ENCODE results near the gene RFC5. TPM values are rescaled to one million over a fixed set of nuclear protein-coding genes. Genes with fewer than 3 reads are reported as not detected.

The RFC5 gene
- total RNA-seq, 1 donor from 2014 or later: 5.2 TPM

- TF ChIP-seq, protein P1, sequence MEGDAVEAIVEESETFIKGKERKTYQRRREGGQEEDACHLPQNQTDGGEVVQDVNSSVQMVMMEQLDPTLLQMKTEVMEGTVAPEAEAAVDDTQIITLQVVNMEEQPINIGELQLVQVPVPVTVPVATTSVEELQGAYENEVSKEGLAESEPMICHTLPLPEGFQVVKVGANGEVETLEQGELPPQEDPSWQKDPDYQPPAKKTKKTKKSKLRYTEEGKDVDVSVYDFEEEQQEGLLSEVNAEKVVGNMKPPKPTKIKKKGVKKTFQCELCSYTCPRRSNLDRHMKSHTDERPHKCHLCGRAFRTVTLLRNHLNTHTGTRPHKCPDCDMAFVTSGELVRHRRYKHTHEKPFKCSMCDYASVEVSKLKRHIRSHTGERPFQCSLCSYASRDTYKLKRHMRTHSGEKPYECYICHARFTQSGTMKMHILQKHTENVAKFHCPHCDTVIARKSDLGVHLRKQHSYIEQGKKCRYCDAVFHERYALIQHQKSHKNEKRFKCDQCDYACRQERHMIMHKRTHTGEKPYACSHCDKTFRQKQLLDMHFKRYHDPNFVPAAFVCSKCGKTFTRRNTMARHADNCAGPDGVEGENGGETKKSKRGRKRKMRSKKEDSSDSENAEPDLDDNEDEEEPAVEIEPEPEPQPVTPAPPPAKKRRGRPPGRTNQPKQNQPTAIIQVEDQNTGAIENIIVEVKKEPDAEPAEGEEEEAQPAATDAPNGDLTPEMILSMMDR (IDR thresholded peaks at IDR 0.05): no peak
- intact Hi-C loops (cut with DNase I): loop anchor here (2.0 kb wide), 1 partner anchor 37 kb away; the partner anchor contains the start of gene RFC5
- Histone ChIP-seq H3K36me3 (peaks cover 14 to 33% of the 10 kb centered on the region in 2 donors), H3K27ac (peak overlapping the region; percentile 81 to 83), H3K9me3 (no peaks in the 10 kb centered on the region), H3K4me3 (no peak overlapping the region), H3K4me1 (peaks cover 13 to 31% of the 10 kb centered on the region in 2 donors), H3K27me3 (no peaks in the 10 kb centered on the region)
- no peak for DNase-seq (ENCODE audit: low spot score in 2 of 2)
Measured at GRCh38 chr12:118053071-118053985, 36.8 kb downstream of the RFC5 start.

- TF ChIP-seq, protein P1 (IDR thresholded peaks at IDR 0.05): peak in 2 of 3 experiments; percentile 49 to 54
- Histone ChIP-seq H3K27me3 (no peaks in the 10 kb centered on the region), H3K4me1 (peaks cover 13 to 34% of the 10 kb centered on the region in 2 donors), H3K4me3 (no peak overlapping the region), H3K27ac (peak overlapping the region; percentile 8 to 83), H3K9me3 (no peaks in the 10 kb centered on the region), H3K36me3 (peaks cover 12 to 17% of the 10 kb centered on the region in 2 donors)
- intact Hi-C loops (cut with DNase I): no loop called here
- peak in 1 of 2 donors; percentile 74 for DNase-seq (ENCODE audit: low spot score in 2 of 2)
Measured at GRCh38 chr12:118055144-118055557, 38.6 kb downstream of the RFC5 start.

DNA sequence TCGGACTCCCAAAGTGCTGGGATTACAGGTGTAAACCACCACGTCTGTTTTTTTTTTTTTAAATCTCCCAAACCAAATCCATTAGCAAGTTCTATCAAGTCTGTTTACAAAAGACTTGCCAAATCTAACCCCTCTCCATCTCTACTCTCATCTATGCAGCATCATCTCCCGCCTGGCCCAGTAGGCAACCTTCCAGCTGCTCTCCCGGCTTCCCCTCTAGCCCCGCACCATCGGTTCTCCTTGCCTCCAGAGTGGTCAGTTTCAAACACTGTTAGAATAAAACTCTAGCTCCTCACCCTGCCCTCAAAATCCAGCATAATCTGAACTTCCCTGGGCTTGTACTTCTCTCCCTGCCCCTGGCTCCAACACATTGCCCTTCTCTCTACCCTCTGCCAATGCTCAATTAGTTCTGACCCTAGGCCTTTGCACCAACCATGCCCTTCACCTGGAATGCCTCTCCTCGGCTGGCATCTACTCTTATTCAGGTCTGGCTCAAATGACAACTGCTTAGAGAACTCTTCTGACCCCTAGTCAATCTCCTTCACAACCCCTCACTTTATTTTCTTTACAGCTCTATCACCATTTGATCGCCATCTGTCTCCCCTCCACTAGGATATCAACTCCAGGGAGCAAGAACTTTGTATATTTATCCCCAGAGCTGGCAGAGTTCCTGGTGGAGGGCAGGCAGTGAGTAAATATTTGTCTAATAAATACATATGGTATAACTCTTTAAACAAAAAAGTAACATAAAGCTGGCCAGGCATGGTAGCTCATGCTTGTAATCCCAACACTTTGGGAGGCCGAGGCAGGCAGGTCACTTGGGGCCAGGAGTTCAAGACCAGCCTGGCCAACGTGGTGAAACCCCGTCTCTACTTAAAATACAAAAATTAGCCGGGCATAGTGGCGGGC is 39.6 kb downstream of the RFC5 start:
- H3K4me3 ChIP-seq: no peak overlapping the region
- H3K27ac ChIP-seq: peak overlapping the region; percentile 19 to 83
- DNase-seq (ENCODE audit: low spot score in 2 of 2): no peak
- H3K9me3 ChIP-seq: no peaks in the 10 kb centered on the region
- H3K4me1 ChIP-seq: peaks cover 13 to 34% of the 10 kb centered on the region in 2 donors
- H3K36me3 ChIP-seq: peaks cover 5 to 7% of the 10 kb centered on the region in 2 donors
- intact Hi-C loops (cut with DNase I): no loop called here
- no peaks in the 10 kb centered on the region for H3K27me3 ChIP-seq
- TF ChIP-seq, protein P1 (IDR thresholded peaks at IDR 0.05): no peak

- H3K9me3 ChIP-seq: no peaks in the 10 kb centered on the region
- intact Hi-C loops (cut with DNase I): no loop called here
- no peaks in the 10 kb centered on the region for H3K36me3 ChIP-seq
- no peak overlapping the region for H3K27ac ChIP-seq
- no peak overlapping the region for H3K4me3 ChIP-seq
- no peak for DNase-seq (ENCODE audit: low spot score in 2 of 2)
- TF ChIP-seq, protein P1 (IDR thresholded peaks at IDR 0.05): no peak
- no peaks in the 10 kb centered on the region for H3K27me3 ChIP-seq
- peaks cover 4 to 20% of the 10 kb centered on the region in 2 donors for H3K4me1 ChIP-seq
Measured at GRCh38 chr12:118058227-118058626, 41.7 kb downstream of the RFC5 start.

DNA sequence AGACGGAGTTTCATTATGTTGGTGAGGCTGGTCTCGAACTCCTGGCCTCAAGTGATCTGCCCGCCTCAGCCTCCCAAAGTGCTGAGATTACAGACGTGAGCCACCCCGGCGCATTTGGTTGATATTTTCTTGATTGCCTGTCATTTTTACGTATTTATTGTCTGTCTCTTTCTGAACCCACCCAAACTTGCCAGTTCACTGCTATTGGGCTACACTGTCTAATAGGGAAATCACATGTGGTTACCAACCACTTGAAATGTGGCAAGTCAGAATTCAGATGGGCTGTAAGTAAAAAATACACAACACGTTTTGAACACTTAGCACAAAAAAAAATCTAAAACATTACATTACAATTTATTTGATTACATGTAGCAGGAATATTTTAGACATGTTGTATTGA is 42.4 kb downstream of the RFC5 start:
- H3K27me3 ChIP-seq: no peaks in the 10 kb centered on the region
- intact Hi-C loops (cut with DNase I): no loop called here
- H3K4me1 ChIP-seq: peaks cover 0 to 16% of the 10 kb centered on the region in 2 donors
- H3K36me3 ChIP-seq: no peaks in the 10 kb centered on the region
- H3K27ac ChIP-seq: peak overlapping the region; percentile 95 to 99
- TF ChIP-seq, protein P1 (IDR thresholded peaks at IDR 0.05): no peak
- no peak for DNase-seq (ENCODE audit: low spot score in 2 of 2)
- peak overlapping the region in 1 of 2 donors; percentile 86 for H3K4me3 ChIP-seq
- no peaks in the 10 kb centered on the region for H3K9me3 ChIP-seq

All from ascending aorta (tissue), 2 donors.